ENCODE measurements around the gene C4orf50. TPM values are rescaled to one million over a fixed set of nuclear protein-coding genes. Genes with fewer than 3 reads are reported as not detected.

C4orf50 gene
- total and polyA plus RNA-seq, 11 donors: 0.05 to 0.11 TPM; not detected in 9

- Histone ChIP-seq H3K9me3 (no peaks in the 10 kb centered on the region), H3K36me3 (no peaks in the 10 kb centered on the region), H3K27ac (no peak overlapping the region), H3K4me1 (no peaks in the 10 kb centered on the region), H3K27me3 (peaks cover 0 to 11% (median 0%) of the 10 kb centered on the region in 9 donors), H3K4me3 (no peak overlapping the region)
- TF ChIP-seq POLR2A (IDR thresholded peaks at IDR 0.05) (no peak), CTCF (IDR thresholded peaks at IDR 0.05) (no peak)
- ATAC-seq (no peak), DNase-seq (no peak)
- intact Hi-C loops (cut with DNase I): no loop called here
- 71 to 78% (median 74%) methylated on average over 11 of the region's 11 CpGs for WGBS, 4 donors
Observed at GRCh38 chr4:6032249-6033244, 14.3 kb upstream of the C4orf50 start.

- Histone ChIP-seq H3K4me3 (no peak overlapping the region), H3K9me3 (no peaks in the 10 kb centered on the region), H3K36me3 (no peaks in the 10 kb centered on the region), H3K27ac (no peak overlapping the region), H3K27me3 (peaks cover 0 to 11% (median 0%) of the 10 kb centered on the region in 9 donors), H3K4me1 (no peaks in the 10 kb centered on the region)
- 31 to 58% (median 47%) methylated on average over 5 of the region's 5 CpGs for WGBS, 4 donors
- TF ChIP-seq POLR2A (IDR thresholded peaks at IDR 0.05): no peak
- TF ChIP-seq CTCF (IDR thresholded peaks at IDR 0.05): no peak
- DNase-seq: no peak
- intact Hi-C loops (cut with DNase I): no loop called here
- ATAC-seq: no peak
Observed at GRCh38 chr4:6031846-6032245, 13.6 kb upstream of the C4orf50 start.

GRCh38 chr4:6030679-6031078 lies 12.4 kb upstream of the C4orf50 start:
- 78 to 94% (median 87%) methylated on average over 6 to 7 of the region's 7 CpGs for WGBS, 4 donors
- ATAC-seq (no peak), DNase-seq (no peak)
- no peaks in the 10 kb centered on the region for H3K4me1 ChIP-seq
- peaks cover 0 to 12% (median 0%) of the 10 kb centered on the region in 9 donors for H3K27me3 ChIP-seq
- intact Hi-C loops (cut with DNase I): no loop called here
- no peak for TF ChIP-seq POLR2A (IDR thresholded peaks at IDR 0.05)
- no peak for TF ChIP-seq CTCF (IDR thresholded peaks at IDR 0.05)
- no peak overlapping the region for H3K27ac ChIP-seq
- no peaks in the 10 kb centered on the region for H3K9me3 ChIP-seq
- no peak overlapping the region for H3K4me3 ChIP-seq
- H3K36me3 ChIP-seq: no peaks in the 10 kb centered on the region

- peaks cover 0 to 17% (median 0%) of the 10 kb centered on the region in 9 donors for H3K27me3 ChIP-seq
Observed at GRCh38 chr4:6029254-6029653, 11.0 kb upstream of the C4orf50 start.

More at GRCh38 chr4:6029254-6029653, 11.0 kb upstream of the C4orf50 start:
- no peaks in the 10 kb centered on the region for H3K36me3 ChIP-seq
- intact Hi-C loops (cut with DNase I): no loop called here
- ATAC-seq: no peak
- no peaks in the 10 kb centered on the region for H3K4me1 ChIP-seq
- WGBS, 4 donors: 61 to 67% (median 66%) methylated on average over 6 of the region's 6 CpGs
- no peaks in the 10 kb centered on the region for H3K9me3 ChIP-seq
- H3K4me3 ChIP-seq: no peak overlapping the region
- no peak overlapping the region for H3K27ac ChIP-seq
- no peak for DNase-seq
- TF ChIP-seq POLR2A (IDR thresholded peaks at IDR 0.05) (no peak), CTCF (IDR thresholded peaks at IDR 0.05) (no peak)

All from heart left ventricle (tissue), 16 donors.